ENCODE results near the gene RALBP1. TPM values are rescaled to one million over a fixed set of nuclear protein-coding genes. Genes with fewer than 3 reads are reported as not detected.

RALBP1 gene
- total and polyA plus RNA-seq, 9 of the 15 experiments (the other 6 are each of a cell fraction or from before 2014, with no cell fraction given) = 10.9 to 70.0 (median 61.3) TPM

- TF ChIP-seq ZNF318 (IDR thresholded peaks at IDR 0.05; ENCODE audit: borderline replicate concordance in 1 of 2, low read depth in 1 of 2) (no peak), FOXO4 (CRISPR knock-in tag; IDR thresholded peaks at IDR 0.05) (no peak), NFE2L1 (tag; IDR thresholded peaks at IDR 0.05; ENCODE audit: borderline replicate concordance, low read depth) (no peak), ZNF3 (CRISPR knock-in tag; IDR thresholded peaks at IDR 0.05) (no peak), CBX5 (IDR thresholded peaks at IDR 0.05; ENCODE audit: borderline replicate concordance, low read depth) (no peak), ARNT (IDR thresholded peaks at IDR 0.05) (peak in 1 of 2 experiments; percentile 73; a peak in 1 of 4 replicates), ZNF143 (CRISPR knock-in tag; IDR thresholded peaks at IDR 0.05) (no peak), RREB1 (CRISPR knock-in tag; IDR thresholded peaks at IDR 0.05) (no peak), KDM2B (CRISPR knock-in tag; IDR thresholded peaks at IDR 0.05) (no peak), SP1 (CRISPR knock-in tag; IDR thresholded peaks at IDR 0.05) (peak; percentile 67; the same call in 1 of the 2 replicates), ZNF224 (CRISPR knock-in tag; IDR thresholded peaks at IDR 0.05) (no peak)
These were observed 100.2 kb downstream of the RALBP1 start (continued) for GRCh38 chr18:9575558-9575957.

All from K562 (cell line).